H1 (cell line): Measurements from ENCODE around the gene SLC25A39. TPM values are rescaled to one million over a fixed set of nuclear protein-coding genes. Genes with fewer than 3 reads are reported as not detected.

ENCODE experiments used
- polyA plus RNA-seq, 7 experiments: library from polyadenylated mRNA; depleted of rRNA in 3 of 7; stranded (reverse) in 5 of 7; unstranded in 2 of 7; fragments of >200 nt in 5 of 7; fragments of 200-250 nt in 2 of 7; gene quantifications; 1 replicate in 5 of 7; 2 replicates in 1 of 7; 4 replicates in 1 of 7; pipeline versions ENCODE4 v1.2.1 to v1.2.3, GENCODE V29; 2011 to 2013; ENCODE audit warnings: missing spikeins in 2 of 7, mixed read lengths in 2 of 7
- small RNA-seq: library from polyadenylated mRNA; stranded (forward); fragments of <200 nt; extraction: miRNeasy Mini kit (QIAGEN cat#:217004); gene quantifications from one replicate; pipeline ENCODE3, GENCODE V24; 2013; ENCODE audit not compliant: insufficient read depth
- total RNA-seq: library from RNA; stranded (reverse); fragmentation: NEBNext Ultra II Directional; extraction: Animal tissue kit (Norgen Biotek cat#: 25700); gene quantifications from 2 replicates; pipeline ENCODE4 v1.2.1, GENCODE V29; 2021

Gene SLC25A39
- total and polyA plus RNA-seq, 2 of the 8 experiments (the other 6 are each of a cell fraction or from before 2014, with no cell fraction given) = 200 to 291 TPM

Small RNA genes within 50 kb of the gene (small RNA-seq; reads per million reads assigned to genes)
- not detected for gene RF00012
- not detected for gene RN7SL507P
- gene RNU6-453P = not detected

Other genes starting within 250 kb of the SLC25A39 start
- 48.5 and 54.0 TPM in 2 replicates for gene HDAC5, start 201.2 kb downstream of the SLC25A39 start, total RNA-seq
- 54.4 and 79.2 TPM in 2 replicates for gene HDAC5, start 201.2 kb downstream of the SLC25A39 start, polyA plus RNA-seq (2011; rRNA removed)
- gene HROB, start 182.9 kb downstream of the SLC25A39 start, total RNA-seq = 18.8 and 19.4 TPM in 2 replicates
- 21.6 and 24.1 TPM in 2 replicates for gene HROB, start 182.9 kb downstream of the SLC25A39 start, polyA plus RNA-seq (2011; rRNA removed)
- gene ASB16, start 154.1 kb downstream of the SLC25A39 start, total RNA-seq = 0.19 TPM in 1 of 2 replicates, not detected in the other
- 0.05 and 0.09 TPM in 2 replicates for gene ASB16, start 154.1 kb downstream of the SLC25A39 start, polyA plus RNA-seq (2011; rRNA removed)
- 15.7 and 18.5 TPM in 2 replicates for gene TMUB2, start 137.9 kb downstream of the SLC25A39 start, total RNA-seq
- gene TMUB2, start 137.9 kb downstream of the SLC25A39 start, polyA plus RNA-seq (2011; rRNA removed) = 30.5 and 34.7 TPM in 2 replicates
- 103 and 106 TPM in 2 replicates for gene ATXN7L3, start 124.9 kb downstream of the SLC25A39 start, total RNA-seq
- gene ATXN7L3, start 124.9 kb downstream of the SLC25A39 start, polyA plus RNA-seq (2011; rRNA removed) = 53.7 and 72.5 TPM in 2 replicates
- gene UBTF, start 105.1 kb downstream of the SLC25A39 start, total RNA-seq = 102 and 106 TPM in 2 replicates
- 14.7 and 18.0 TPM in 2 replicates for gene UBTF, start 105.1 kb downstream of the SLC25A39 start, polyA plus RNA-seq (2011; rRNA removed)
- 0.08 TPM in 1 of 2 replicates, not detected in the other for gene SLC4A1, start 56.7 kb downstream of the SLC25A39 start, total RNA-seq
- gene SLC4A1, start 56.7 kb downstream of the SLC25A39 start, polyA plus RNA-seq (2011; rRNA removed) = 0.08 and 0.09 TPM in 2 replicates
- 6.1 and 6.4 TPM in 2 replicates for gene RUNDC3A, start 16.2 kb downstream of the SLC25A39 start, total RNA-seq
- gene RUNDC3A, start 16.2 kb downstream of the SLC25A39 start, polyA plus RNA-seq (2011; rRNA removed) = 13.8 and 15.6 TPM in 2 replicates
- gene GRN, start 20.5 kb upstream of the SLC25A39 start, total RNA-seq = 108 and 117 TPM in 2 replicates
- gene GRN, start 20.5 kb upstream of the SLC25A39 start, polyA plus RNA-seq (2011; rRNA removed) = 387 and 526 TPM in 2 replicates
- gene FAM171A2, start 39.0 kb upstream of the SLC25A39 start, total RNA-seq = 23.9 and 24.1 TPM in 2 replicates
- 21.9 and 31.8 TPM in 2 replicates for gene FAM171A2, start 39.0 kb upstream of the SLC25A39 start, polyA plus RNA-seq (2011; rRNA removed)
- gene ITGA2B, start 64.8 kb upstream of the SLC25A39 start, total RNA-seq = 11.3 and 12.3 TPM in 2 replicates
- 6.9 and 12.4 TPM in 2 replicates for gene ITGA2B, start 64.8 kb upstream of the SLC25A39 start, polyA plus RNA-seq (2011; rRNA removed)
- 51.5 and 58.1 TPM in 2 replicates for gene GPATCH8, start 178.6 kb upstream of the SLC25A39 start, total RNA-seq
- gene GPATCH8, start 178.6 kb upstream of the SLC25A39 start, polyA plus RNA-seq (2011; rRNA removed) = 20.5 and 21.6 TPM in 2 replicates
- 17.0 and 17.6 TPM in 2 replicates for gene FZD2, start 232.7 kb upstream of the SLC25A39 start, total RNA-seq
- gene FZD2, start 232.7 kb upstream of the SLC25A39 start, polyA plus RNA-seq (2011; rRNA removed) = 86.7 and 93.6 TPM in 2 replicates